ENCODE results near the gene CDKN2D. TPM values are rescaled to one million over a fixed set of nuclear protein-coding genes. Genes with fewer than 3 reads are reported as not detected.
A peak's percentile ranks its signal among the peaks of the same experiment; 100 is the strongest.

The CDKN2D gene
- 3.5 and 6.1 TPM in 2 replicates for total RNA-seq

- DNase-seq (ENCODE audit: low read depth), result peak; percentile 97
Measured at GRCh38 chr19:10568826-10569651, at the start of gene CDKN2D. TSS of gene CDKN2D (minus strand) at chr19:10568979. CDS start at chr19:10568653, 326 bp downstream.

- DNase-seq (ENCODE audit: low read depth), result peak; percentile 66
Measured at GRCh38 chr19:10617409-10618121, 48.8 kb upstream of the CDKN2D start.

DNA sequence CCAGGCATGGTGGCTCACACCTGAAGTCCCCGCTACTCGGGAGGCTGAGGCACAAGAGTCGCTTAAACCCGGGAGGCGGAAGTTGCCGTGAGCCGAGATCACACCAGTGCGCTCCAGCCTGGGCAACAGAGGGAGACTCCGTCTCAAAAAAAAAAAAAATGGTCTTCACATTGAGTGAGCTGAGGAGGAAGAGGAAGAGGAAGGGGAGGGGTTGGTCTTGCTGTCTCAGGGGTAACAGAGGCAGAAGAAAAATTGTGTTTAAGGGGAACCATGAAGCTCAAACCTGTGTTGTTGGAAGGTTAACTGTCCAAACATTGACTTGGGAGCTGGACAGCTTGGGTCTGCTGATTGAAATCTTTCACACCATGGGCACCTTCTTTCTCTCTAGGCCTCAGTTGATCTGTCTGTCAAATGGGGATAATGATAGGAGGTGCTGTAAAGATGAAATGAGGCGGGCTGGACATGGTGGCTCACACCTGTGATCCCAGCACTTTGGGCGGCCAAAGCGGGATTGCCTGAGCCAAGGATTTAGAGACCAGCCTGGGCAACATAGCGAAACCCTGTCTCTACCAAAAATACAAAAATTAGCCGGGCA is 46.7 kb upstream of the CDKN2D start:
- DNase-seq (ENCODE audit: low read depth), result no peak

DNA sequence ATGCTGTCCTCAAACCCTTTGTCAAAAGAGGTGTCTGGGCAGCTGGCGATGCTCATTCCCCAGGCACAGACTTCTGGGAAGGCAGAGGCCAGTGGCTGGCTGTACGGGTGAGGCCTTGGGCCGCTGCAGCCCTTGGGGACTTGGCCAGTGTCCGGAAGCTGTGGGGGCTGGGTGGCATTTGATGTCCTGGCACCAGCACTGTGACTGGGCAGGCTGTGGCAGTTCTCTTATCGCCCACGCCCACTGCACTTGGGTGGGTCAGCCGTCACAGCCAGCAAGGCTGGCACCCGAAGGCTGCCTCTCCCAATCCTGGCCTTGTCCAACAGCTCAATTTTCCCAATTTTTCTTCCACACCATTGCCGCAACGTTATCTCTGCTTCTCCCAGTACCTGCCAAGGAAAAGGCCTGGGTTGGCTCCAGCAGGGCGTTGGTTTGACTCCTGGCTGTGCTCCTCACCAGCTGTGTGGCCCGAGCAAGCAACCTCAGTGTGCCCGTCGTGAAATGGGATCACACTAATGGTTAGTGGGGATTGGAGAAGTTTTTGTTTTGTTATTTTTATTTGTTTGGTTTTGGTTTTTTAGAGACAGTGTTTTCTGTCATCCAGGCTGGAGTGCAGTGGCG is 43.8 kb upstream of the CDKN2D start:
- DNase-seq (ENCODE audit: low read depth), result no peak

GRCh38 chr19:10611907-10612306 is 43.1 kb upstream of the CDKN2D start:
- DNase-seq (ENCODE audit: low read depth), result no peak

- no peak for DNase-seq (ENCODE audit: low read depth)
Measured at GRCh38 chr19:10604460-10604980, 35.7 kb upstream of the CDKN2D start.

DNA sequence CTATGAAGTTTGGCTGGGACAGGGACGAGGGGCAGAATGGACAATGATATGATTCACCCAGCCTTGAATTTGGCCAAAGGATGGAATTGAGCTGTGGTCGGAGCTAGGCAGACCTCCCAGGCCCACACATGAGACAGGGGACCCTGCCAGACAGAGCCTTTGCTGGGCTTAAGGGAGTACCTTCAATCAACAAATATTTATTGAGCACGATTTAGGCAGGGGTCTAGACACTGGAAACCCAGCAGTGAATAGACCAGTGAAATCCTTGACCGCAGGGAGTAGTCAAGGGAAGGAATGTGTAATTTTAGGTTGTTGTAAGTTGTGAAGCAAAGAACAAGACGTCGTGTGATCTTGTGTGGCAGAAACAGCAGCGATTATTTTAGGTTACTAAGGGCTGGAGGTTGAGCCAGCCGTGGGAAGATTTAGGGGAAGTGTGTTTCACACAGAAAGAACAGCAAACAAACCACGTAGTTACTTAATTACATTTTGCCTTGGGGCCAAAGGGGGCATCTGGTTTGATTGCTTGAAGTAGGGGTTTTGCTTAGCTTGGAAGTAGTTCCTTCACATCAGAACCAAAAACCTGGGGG is 35.2 kb upstream of the CDKN2D start:
- peak; percentile 48 for DNase-seq (ENCODE audit: low read depth)

DNA sequence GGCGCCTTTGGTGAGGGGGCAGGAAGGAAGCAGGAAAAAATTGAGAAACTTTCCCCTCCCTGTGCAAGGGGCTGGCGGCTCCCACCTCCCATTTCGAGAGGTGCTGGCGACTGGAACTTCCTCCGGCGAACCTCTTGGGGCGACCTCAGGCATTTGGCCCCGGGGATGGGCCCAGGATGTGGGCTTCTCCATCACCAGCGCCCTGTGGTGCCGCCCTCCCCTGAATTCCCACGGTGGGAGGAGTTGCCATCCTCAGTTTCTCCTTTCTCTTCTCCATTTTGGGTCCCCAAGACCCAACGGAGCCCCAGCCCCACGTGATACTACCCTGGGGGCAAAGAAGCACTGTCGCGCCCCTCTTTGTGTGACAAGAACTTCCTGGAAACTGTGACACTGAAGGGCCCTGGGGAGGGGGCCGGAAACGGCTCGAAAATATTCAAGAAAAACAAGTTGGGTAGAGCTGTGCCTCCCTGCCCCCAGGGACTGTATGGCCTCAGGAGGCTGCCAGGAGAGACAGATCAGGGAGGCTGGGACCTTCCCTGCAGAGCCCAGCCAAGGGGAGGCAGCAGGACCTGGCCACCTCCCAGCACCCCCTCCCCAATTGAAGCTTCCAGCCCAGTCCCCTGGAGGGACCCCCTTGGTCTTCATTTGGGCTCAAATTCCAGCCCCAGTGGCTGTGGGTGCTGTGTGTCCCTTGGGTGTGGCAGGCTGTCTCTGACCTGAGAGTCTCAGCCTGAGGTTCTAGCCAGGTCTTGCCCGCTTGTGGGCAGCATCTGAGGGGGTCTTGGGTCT is 34.5 kb upstream of the CDKN2D start:
- no peak for DNase-seq (ENCODE audit: low read depth)

GRCh38 chr19:10602330-10603083 is 33.7 kb upstream of the CDKN2D start:
- DNase-seq (ENCODE audit: low read depth), result no peak

DNA sequence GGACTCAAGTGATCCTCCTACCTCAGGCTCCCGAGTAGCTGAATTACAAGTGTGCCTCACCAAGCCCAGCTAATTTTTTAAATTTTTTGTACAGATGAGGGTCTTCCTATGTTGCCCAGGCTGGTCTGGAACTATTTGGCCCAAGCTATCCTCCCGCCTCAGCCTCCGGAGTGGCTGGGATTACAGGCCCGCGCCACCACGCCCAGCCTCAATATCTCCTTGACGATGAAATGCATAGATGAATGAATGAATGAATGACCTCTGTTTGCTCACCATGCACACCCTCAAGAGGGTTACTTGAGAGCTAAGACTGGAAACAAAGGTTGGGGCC is 33.2 kb upstream of the CDKN2D start:
- DNase-seq (ENCODE audit: low read depth), result peak; percentile 23

DNA sequence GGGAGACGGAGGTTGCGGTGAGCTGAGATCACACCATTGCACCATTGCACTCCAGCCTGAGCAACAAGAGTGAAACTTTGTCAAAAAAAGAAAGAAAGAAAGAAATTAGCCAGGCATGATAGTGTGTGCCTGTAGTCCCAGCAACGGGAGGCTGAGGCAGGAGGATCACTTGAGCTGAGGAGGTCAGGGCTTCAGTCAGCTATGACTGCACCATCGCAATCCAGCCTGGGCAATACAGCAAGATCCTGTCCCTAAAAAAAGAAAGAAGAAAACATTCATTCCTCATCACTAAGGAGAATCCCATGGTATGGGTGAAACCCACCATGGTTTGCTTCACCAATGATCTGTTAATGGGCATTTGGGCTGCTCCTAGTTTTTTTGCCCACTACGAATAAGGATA is 31.4 kb upstream of the CDKN2D start:
- DNase-seq (ENCODE audit: low read depth), result no peak

GRCh38 chr19:10593820-10594637 is 25.2 kb upstream of the CDKN2D start:
- DNase-seq (ENCODE audit: low read depth), result peak; percentile 55

DNA sequence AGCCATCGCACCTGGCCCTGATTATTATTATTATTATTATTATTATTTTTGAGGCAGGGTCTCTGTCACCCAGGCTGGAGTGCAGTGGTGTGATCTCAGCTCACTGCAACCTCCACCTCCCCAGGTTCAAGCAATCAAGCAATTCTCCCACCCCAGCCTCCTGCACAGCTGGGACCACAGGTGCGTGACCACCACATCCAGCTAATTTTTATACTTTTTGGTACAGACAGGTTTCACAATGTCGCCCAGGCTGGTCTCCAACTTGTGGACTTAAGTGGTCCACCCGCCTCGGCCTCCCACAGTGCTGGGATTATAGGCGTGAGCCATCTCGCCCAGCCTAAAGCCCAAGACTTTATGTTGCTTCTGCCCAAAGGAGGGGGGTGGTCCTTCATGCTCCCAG is 24.4 kb upstream of the CDKN2D start:
- no peak for DNase-seq (ENCODE audit: low read depth)

- no peak for DNase-seq (ENCODE audit: low read depth)
Measured at GRCh38 chr19:10587839-10588150, 19.0 kb upstream of the CDKN2D start.

DNA sequence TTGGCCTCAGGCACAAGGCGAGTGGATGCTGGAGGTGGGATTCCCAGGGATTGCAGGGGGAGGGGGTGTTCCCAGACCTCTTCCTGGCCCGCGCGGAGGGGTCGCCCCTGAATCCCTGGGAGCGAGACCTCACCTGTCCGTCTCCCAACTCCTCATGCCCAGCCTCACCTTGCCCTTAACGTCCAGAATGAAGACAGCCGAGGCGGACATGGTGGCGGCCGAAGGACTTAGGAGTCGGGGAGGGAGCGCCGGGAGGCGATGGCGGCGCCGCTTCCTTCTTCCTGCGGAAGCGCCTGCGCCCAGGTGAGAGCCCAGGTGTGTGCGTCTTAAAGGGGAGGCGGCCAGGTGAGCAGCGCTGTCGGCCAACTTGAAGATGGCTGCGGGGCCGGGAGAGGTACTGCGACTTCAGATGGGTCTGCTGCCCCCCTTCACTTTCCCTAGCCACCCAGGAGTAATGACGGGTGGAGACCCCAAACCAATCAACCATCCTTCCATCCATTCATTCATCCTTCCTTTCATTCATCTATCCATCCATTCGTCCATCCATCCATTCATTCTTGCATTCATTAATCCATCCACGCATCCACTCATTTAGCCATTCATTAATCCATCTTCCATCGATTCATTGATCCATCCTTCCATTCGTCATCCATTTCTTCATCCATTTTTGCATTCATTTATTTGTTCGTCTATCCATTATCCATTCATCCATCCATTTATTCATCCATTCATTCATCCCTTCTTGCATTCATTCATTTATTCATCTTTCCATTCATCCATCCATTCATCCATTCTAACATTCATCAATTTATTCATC is 18.5 kb upstream of the CDKN2D start, which contains the start of gene AP1M2:
Gene AP1M2, minus strand, starts transcription at position 291 of the 817 bp plus-strand sequence. Its CDS starts 81 bp downstream, at position 210.
- no peak for DNase-seq (ENCODE audit: low read depth)

DNA sequence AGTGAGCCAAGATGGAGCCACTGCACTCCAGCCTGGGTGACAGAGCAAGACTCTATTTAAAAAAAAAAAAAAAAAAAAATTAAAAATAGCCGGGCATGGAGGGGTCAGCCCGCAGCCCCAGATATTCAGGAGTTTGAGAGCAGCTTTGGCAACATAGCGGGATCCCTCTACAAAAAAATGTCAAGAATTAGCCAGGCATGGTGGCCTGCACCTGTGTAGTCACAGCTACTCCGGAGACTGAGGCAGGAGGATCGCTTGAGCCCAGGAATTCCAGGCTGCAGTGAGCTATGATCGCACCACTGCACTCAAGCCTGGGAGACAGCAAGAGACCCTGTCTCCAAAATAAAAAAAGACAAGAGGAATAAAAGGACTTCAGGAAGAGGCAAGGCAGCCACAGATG is 17.6 kb upstream of the CDKN2D start:
- no peak for DNase-seq (ENCODE audit: low read depth)

GRCh38 chr19:10583036-10583776 is 14.4 kb upstream of the CDKN2D start:
- no peak for DNase-seq (ENCODE audit: low read depth)

DNA sequence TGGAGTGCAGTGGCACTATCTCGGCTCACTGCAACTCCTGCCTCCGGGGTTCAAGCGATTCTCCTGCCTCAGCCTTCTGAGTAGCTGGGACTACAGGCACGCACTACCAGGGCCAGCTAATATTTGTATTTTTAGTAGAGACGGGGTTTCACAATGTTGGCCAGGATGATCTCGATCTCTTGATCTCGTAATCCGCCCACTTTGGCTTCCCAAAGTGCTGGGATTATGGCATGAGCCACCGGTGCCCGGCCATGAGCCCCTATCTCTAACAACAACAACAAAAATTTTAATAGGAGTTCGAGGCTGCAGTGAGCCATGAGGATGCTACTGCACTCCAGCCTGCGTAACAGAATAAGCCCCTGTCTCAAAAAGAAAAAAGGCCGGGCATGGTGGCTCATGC is 13.3 kb upstream of the CDKN2D start:
- no peak for DNase-seq (ENCODE audit: low read depth)
